Measurements from ENCODE around the gene STK26.
"Not testable (repeated sequence)": the region's sequence is repeated elsewhere in the genome, so short reads cannot be mapped to it uniquely, and the experiment has no call there.

Gene STK26

GRCh38 chrX:132037479-132037993 lies 14.4 kb downstream of the STK26 start:
- no peak for DNase-seq (ENCODE audit: low read depth)

GRCh38 chrX:132040066-132040465 lies 17.0 kb downstream of the STK26 start:
- DNase-seq (ENCODE audit: low read depth), result no peak

GRCh38 chrX:132041015-132041414 lies 17.9 kb downstream of the STK26 start:
- no peak for DNase-seq (ENCODE audit: low read depth)

- no peak for DNase-seq (ENCODE audit: low read depth)
Measured at GRCh38 chrX:132043977-132044376, 20.9 kb downstream of the STK26 start.

GRCh38 chrX:132044953-132045352 lies 21.9 kb downstream of the STK26 start:
- no peak for DNase-seq (ENCODE audit: low read depth)

GRCh38 chrX:132045456-132045855 lies 22.4 kb downstream of the STK26 start:
- DNase-seq (ENCODE audit: low read depth), result no peak

- DNase-seq (ENCODE audit: low read depth), result no peak
Measured at GRCh38 chrX:132046533-132046932, 23.4 kb downstream of the STK26 start.

GRCh38 chrX:132051778-132052177 lies 28.7 kb downstream of the STK26 start:
- DNase-seq (ENCODE audit: low read depth), result not testable (repeated sequence)

GRCh38 chrX:132058050-132058449 lies 34.9 kb downstream of the STK26 start:
- no peak for DNase-seq (ENCODE audit: low read depth)

GRCh38 chrX:132058975-132059374 lies 35.9 kb downstream of the STK26 start:
- DNase-seq (ENCODE audit: low read depth), result no peak

- DNase-seq (ENCODE audit: low read depth), result no peak
Measured at GRCh38 chrX:132059973-132060540, 37.0 kb downstream of the STK26 start.

GRCh38 chrX:132063334-132063733 lies 40.2 kb downstream of the STK26 start:
- DNase-seq (ENCODE audit: low read depth), result no peak

- no peak for DNase-seq (ENCODE audit: low read depth)
Measured at GRCh38 chrX:132063862-132064261, 40.8 kb downstream of the STK26 start.

- DNase-seq (ENCODE audit: low read depth), result no peak
Measured at GRCh38 chrX:132068405-132068804, 45.3 kb downstream of the STK26 start.

- no peak for DNase-seq (ENCODE audit: low read depth)
Measured at GRCh38 chrX:132071254-132071653, 48.2 kb downstream of the STK26 start.

- DNase-seq (ENCODE audit: low read depth), result no peak
Measured at GRCh38 chrX:132077414-132077813, 54.3 kb downstream of the STK26 start.

- DNase-seq (ENCODE audit: low read depth), result no peak
Measured at GRCh38 chrX:132077912-132078311, 54.8 kb downstream of the STK26 start.

GRCh38 chrX:132085786-132086185 lies 62.7 kb downstream of the STK26 start:
- DNase-seq (ENCODE audit: low read depth), result no peak

- peak; percentile 37 for DNase-seq (ENCODE audit: low read depth)
Measured at GRCh38 chrX:132086672-132087071, 63.6 kb downstream of the STK26 start.

- no peak for DNase-seq (ENCODE audit: low read depth)
Measured at GRCh38 chrX:132088864-132089263, 65.8 kb downstream of the STK26 start.

GRCh38 chrX:132090403-132091159 lies 67.5 kb downstream of the STK26 start:
- DNase-seq (ENCODE audit: low read depth), result no peak

GRCh38 chrX:132092439-132093065 lies 69.5 kb downstream of the STK26 start:
- DNase-seq (ENCODE audit: low read depth), result no peak

GRCh38 chrX:132093239-132093860 lies 70.2 kb downstream of the STK26 start:
- DNase-seq (ENCODE audit: low read depth), result no peak
